Activated CD4-positive, CD25-positive, alpha-beta regulatory T cell treated with anti-CD3 and anti-CD28 coated beads, Interleukin-2, amount 50 U/mL, for 24 hours (primary cell): ENCODE measurements around the gene PRKCA.

Experiments
- ATAC-seq, 2 donors: fragments of 150-1000 bp; cut with Tn5 transposase; one replicate each; pipeline ENCODE4 v1.10.0; 2021; ENCODE audit warnings: mild to moderate bottlenecking in 1 of 2, moderate library complexity in 1 of 2

Gene PRKCA

GRCh38 chr17:66751771-66752170 is 449.4 kb downstream of the PRKCA start:
- ATAC-seq = no peak

DNA sequence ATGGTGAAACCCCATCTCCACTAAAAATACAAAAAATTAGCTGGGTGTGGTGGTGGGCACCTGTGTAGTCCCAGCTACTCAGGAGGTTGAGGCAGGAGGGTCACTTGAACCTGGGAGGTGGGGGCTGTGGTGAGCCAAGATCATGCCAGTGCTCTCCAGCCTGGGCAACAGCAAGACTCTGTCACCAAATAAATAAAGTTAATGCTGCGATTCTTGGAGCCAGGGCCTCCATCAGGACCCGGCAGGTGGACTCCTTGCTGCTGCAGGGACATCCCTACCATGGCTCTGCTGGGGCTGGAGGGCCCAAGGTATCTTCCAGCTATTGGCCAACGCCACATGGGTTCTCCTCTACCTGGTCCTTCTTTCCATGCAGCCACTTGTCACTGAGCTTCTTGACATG is 450.0 kb downstream of the PRKCA start:
- no peak for ATAC-seq

DNA sequence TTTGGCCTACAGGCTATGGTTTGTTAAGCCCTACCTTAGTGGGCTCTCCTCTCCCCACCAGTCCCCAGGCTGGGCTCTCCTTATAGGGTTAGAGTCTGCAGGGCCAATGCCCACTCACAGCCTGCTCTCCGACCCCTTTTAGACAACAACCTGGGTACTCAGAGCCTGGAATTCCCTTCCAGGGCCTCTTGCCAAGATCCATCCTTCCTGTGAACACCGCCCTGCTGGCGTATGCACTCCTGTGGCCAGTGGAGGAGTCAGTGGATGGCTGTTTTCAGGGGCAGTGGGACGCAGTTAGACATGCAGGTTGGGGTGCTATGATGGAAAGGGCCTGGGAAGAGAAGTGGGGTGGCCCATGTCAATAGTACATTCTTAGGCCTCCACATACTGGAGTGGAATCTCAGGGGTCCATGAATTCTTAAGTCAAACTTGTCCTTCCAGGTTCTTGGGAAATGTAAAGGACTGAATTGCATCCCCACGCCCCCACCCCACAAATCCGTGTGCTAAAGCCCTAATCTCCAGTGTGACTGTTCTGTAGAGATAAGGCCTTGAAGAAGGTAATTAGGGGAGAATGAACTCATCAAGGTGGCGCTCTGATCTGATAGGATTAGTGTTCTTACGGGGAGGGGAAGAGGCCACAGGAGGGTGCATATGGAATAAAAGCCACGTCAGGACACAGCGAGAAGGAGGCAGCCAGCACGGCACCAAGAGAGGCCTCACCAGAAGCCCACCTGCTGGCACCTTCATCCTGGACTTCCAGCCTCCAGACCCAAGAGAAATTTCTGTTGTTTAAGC is 450.9 kb downstream of the PRKCA start:
- no peak for ATAC-seq

DNA sequence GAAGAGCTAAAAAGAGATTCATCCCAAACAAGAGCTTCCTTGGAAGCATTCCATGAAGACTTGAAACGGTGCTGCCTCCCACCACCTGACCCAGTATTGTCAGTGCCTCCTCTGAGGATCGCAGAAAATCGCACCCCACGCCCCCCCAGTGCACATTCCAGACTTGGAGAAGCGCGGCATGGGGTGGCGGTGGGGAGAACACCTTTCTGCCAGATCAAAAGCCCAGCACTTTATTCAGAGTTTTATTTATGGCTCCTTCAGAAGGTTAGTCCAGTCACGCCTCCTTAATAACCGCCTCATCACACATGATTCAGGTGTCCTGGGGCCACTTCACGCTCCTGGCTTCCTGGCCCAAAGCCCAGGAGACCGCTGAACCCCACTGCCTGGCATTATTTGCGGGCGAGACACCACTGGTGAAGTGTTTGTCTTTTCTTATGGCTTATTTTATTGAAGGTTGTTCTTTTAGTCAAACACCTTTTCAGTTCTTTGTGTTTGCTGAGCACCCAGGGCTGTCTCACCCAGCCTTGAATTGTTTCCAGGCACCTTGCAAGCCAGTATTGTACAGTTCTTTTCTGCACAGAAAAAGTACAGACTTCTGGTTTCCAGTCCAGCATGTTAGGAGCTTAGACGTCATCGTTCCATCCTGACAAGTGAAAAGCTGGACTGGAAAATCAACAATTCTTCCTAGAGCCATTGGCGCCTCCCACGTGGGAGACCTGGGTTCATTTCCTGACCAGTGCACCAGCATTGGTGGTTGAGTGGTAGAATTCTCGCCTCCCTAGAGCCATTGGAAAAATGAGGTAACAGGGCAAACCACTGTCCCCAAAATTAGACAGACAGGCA is 452.9 kb downstream of the PRKCA start:
- ATAC-seq = no peak

DNA sequence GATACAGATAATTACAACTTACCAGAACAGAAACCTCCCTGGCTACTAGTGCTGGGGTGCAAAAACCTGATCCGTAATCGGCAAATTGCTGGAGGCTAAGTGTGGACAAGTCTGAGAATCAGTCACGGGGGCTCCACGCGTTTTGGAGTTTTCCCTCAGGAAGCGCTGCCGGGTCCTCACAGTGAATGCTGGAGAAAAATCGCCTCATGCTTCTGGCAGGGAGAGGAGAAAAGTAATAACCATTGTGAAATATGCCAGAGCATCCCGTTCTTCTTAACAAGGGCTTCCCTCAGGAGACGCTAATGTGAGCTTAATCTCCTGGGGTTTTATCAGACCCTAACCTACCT is 453.5 kb downstream of the PRKCA start:
- no peak for ATAC-seq

DNA sequence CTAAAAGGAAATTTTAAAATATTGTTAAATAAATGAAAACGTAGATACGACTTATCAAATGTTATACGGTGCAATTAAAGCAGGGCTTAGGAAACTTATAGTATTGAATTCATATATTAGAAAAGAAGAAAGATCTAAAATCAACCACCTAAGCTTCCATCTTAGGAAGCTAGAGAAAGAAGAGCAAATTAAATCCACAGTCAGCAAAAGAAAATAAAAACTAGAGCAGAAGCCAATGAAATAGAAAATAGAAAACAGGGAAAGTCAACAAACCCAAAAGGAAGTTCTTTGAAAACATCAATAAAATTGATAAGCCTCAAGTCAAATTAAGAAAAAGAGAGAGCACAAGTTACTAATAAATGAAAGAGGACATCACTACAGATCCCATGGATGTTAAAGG is 457.9 kb downstream of the PRKCA start:
- no peak for ATAC-seq

DNA sequence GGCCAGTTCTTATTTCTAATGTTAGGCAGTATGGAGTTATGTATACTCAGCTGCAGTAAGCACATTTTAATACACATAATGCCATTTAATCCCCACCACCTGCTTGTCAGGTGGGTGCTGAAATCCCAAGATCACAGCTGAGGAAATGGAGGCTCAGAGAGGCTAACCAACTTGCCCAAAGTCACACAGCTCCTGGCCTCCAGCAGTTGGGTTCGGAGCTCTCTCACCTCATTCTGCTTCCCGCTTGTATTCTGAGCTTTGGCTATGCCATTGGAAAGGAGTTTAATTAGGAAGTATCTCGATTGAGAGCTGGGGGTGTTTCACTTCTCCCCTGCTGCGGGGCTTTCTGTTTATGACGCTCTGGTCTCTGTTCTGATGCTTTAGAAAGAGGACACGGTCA is 459.9 kb downstream of the PRKCA start:
- no peak for ATAC-seq

- no peak for ATAC-seq
These were observed 460.6 kb downstream of the PRKCA start for GRCh38 chr17:66763056-66763455.

GRCh38 chr17:66764506-66764905 is 462.1 kb downstream of the PRKCA start:
- no peak for ATAC-seq

GRCh38 chr17:66767154-66767933 is 464.9 kb downstream of the PRKCA start:
- peak in 1 of 2 donors; percentile 48 for ATAC-seq

- ATAC-seq = no peak
These were observed 467.5 kb downstream of the PRKCA start for GRCh38 chr17:66769911-66770310.

GRCh38 chr17:66772148-66772812 is 469.9 kb downstream of the PRKCA start:
- ATAC-seq = no peak

- ATAC-seq = no peak
These were observed 472.9 kb downstream of the PRKCA start for GRCh38 chr17:66775271-66775670.

DNA sequence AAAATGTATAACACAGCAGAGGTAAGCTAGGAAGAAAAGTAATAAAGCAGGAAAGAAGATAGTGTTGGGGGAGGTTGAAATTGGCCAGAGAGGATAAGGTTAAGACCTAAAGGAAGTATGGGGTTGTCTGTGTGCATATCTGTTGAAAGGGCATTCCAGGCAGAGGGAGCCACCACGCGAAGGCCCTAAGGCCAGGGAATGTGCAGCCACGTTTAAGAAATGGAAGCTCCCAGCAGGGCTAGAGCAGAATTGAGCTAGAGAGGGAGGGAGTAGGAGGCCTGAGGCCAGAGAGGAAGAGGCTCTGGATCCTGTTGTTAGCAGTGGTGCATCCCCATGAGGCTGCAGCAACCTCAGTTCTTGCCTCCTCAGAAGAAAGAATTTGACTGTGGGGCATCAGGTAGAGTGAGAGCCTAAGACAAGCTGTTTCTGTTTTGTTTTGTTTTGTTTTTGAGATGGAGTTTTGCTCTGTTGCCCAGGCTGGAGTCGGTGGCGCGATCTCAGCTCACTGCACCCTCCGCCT is 473.5 kb downstream of the PRKCA start:
- ATAC-seq = no peak

GRCh38 chr17:66776999-66777688 is 474.7 kb downstream of the PRKCA start:
- no peak for ATAC-seq

- no peak for ATAC-seq
These were observed 475.3 kb downstream of the PRKCA start for GRCh38 chr17:66777689-66778225.

GRCh38 chr17:66778531-66779236 is 476.3 kb downstream of the PRKCA start:
- ATAC-seq = no peak

- ATAC-seq = no peak
These were observed 476.8 kb downstream of the PRKCA start for GRCh38 chr17:66779237-66779606.

GRCh38 chr17:66781135-66781534 is 478.7 kb downstream of the PRKCA start:
- no peak for ATAC-seq

DNA sequence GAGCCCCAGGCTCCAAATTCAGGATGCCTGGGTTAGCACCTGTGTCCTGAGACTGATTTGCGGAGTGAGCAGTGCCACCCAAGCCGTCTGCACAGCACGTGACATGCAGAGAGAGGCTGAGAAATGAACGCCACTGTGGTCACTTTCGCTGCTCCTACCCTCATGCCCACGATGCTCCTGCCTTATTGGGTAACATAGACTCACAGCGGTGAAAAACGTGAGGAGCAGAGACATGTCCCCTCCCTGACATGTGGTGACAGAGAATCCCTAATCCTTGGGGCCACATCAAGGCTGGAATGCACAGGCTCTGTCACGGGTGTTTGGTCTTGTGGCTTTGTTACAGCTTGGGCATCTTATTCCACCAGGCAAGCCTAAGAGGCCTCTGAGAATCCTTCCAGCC is 480.4 kb downstream of the PRKCA start:
- ATAC-seq = no peak
